Measurements from ENCODE around the gene CFAP54. TPM values are rescaled to one million over a fixed set of nuclear protein-coding genes. Genes with fewer than 3 reads are reported as not detected.
A peak's percentile ranks its signal among the peaks of the same experiment; 100 is the strongest.

The CFAP54 gene
- total and polyA plus RNA-seq, 2 donors = 0.28 to 0.39 TPM

DNA sequence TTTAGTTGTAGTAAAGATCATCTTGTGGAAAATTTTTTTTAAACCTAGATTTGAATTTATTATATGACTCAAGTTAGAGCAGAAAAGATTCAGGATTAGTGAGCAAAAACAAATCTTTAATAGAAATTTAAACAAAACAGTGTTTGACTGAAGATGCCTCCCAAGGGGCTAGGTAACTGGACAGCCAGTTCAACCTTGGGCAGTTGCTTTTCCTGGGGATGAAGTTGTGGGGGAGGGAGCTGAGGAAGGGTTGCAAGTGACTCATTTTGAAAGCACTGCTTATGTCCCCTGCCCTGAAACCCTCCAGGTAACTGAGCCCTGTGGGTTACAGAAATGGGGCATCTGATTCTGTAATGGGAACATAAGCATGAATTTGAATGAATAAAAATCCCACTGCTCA lies 13.1 kb downstream of the CFAP54 start:
- H3K4me3 ChIP-seq (ENCODE audit: low read length in 2 of 2) = no peak overlapping the region
- no peaks in the 10 kb centered on the region for H3K9me3 ChIP-seq (ENCODE audit: control insufficient read depth in 2 of 2, insufficient read depth in 1 of 2, low read length in 1 of 2)
- no peak for DNase-seq (ENCODE audit: low read depth in 6 of 9, low spot score in 9 of 9)
- H3K27ac ChIP-seq (ENCODE audit: low read depth in 1 of 2, low read length in 1 of 2) = no peak overlapping the region
- peaks cover 3 to 9% of the 10 kb centered on the region in 2 donors for H3K4me1 ChIP-seq (ENCODE audit: control insufficient read depth in 2 of 2, insufficient read depth in 2 of 2, low read length in 2 of 2)
- no peaks in the 10 kb centered on the region for H3K27me3 ChIP-seq (ENCODE audit: control insufficient read depth in 2 of 2, insufficient read depth in 1 of 2, low read length in 1 of 2)
- H3K36me3 ChIP-seq (ENCODE audit: control insufficient read depth in 2 of 2, insufficient read depth in 2 of 2, low read length in 1 of 2) = no peaks in the 10 kb centered on the region

DNA sequence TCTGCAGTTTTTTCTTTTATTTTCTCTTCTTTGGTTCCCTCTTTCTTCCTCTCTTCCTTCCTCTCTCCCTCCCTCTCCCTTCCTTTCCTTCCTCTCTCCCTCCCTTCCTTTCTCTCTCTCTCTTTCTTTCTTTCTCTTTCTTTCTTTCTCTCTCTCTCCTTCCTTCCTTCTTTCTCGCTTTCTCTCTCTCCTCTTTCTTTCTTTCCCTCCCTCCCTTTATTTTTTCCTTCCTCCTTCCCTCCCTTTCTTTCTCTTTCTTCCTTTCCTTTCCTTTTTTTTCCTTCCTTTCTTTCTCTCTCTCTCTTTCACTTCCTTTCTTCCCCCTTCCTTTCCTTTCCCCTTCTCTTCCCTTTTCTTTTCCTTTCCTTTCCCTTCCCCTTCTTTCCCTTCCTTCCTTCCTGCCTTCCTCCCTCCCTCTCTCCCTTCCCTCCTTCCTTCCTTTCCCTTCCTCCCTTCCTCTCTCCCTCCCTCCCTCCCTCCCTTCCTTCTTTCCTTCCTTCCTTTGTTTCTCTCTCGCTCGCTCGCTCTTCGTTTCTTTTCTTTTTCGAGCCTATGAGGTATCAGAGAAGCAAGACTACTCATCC lies 13.7 kb downstream of the CFAP54 start:
- H3K9me3 ChIP-seq (ENCODE audit: control insufficient read depth in 2 of 2, insufficient read depth in 1 of 2, low read length in 1 of 2) = no peaks in the 10 kb centered on the region
- no peak overlapping the region for H3K4me3 ChIP-seq (ENCODE audit: low read length in 2 of 2)
- H3K27ac ChIP-seq (ENCODE audit: low read depth in 1 of 2, low read length in 1 of 2) = no peak overlapping the region
- no peaks in the 10 kb centered on the region for H3K36me3 ChIP-seq (ENCODE audit: control insufficient read depth in 2 of 2, insufficient read depth in 2 of 2, low read length in 1 of 2)
- DNase-seq (ENCODE audit: low read depth in 6 of 9, low spot score in 9 of 9) = no peak
- peaks cover 3 to 9% of the 10 kb centered on the region in 2 donors for H3K4me1 ChIP-seq (ENCODE audit: control insufficient read depth in 2 of 2, insufficient read depth in 2 of 2, low read length in 2 of 2)
- 98% methylated on average over 6 of the region's 6 CpGs for WGBS
- no peaks in the 10 kb centered on the region for H3K27me3 ChIP-seq (ENCODE audit: control insufficient read depth in 2 of 2, insufficient read depth in 1 of 2, low read length in 1 of 2)

DNA sequence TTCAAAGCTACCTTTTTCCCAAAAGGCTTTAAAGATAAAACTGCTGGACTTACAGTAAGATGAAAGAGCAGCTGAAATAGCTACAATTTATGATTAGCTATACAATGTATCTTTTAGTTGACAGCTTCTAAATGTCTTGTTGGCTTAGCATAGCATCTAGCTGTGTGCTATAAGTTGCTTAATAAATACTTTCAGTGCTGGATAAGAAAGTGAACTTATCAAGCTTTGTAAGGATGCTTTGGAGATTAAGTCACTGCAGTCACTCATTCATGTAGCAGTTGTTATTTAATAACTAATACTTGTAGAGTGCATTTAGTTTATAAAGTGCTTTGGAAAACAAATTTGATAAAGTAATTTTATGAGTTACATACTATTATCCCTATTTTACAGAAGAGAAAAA lies 14.6 kb downstream of the CFAP54 start:
- Histone ChIP-seq H3K4me3 (ENCODE audit: low read length in 2 of 2) (no peak overlapping the region), H3K4me1 (ENCODE audit: control insufficient read depth in 2 of 2, insufficient read depth in 2 of 2, low read length in 2 of 2) (peaks cover 3 to 9% of the 10 kb centered on the region in 2 donors), H3K27ac (ENCODE audit: low read depth in 1 of 2, low read length in 1 of 2) (no peak overlapping the region), H3K36me3 (ENCODE audit: control insufficient read depth in 2 of 2, insufficient read depth in 2 of 2, low read length in 1 of 2) (no peaks in the 10 kb centered on the region), H3K9me3 (ENCODE audit: control insufficient read depth in 2 of 2, insufficient read depth in 1 of 2, low read length in 1 of 2) (no peaks in the 10 kb centered on the region), H3K27me3 (ENCODE audit: control insufficient read depth in 2 of 2, insufficient read depth in 1 of 2, low read length in 1 of 2) (no peaks in the 10 kb centered on the region)
- no peak for DNase-seq (ENCODE audit: low read depth in 6 of 9, low spot score in 9 of 9)

DNA sequence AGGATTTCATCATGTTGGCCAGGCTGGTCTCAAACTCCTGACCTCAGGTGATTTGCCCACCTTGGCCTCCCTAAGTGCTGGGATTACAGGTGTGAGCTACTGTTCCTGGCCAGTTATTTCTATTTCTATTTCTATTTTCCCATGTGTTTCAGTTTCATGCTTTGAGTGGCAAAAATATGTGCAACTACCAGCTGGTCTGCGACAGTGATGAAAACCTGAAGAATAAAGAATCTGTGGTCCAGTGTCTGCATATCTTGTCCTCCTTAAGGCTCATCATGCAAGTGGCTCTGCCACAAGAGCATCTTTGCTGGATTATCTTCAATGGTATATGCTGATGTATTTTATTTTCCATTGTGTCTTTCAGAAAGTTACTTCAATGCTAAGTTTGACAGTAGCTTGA lies 17.4 kb downstream of the CFAP54 start:
- DNase-seq (ENCODE audit: low read depth in 6 of 9, low spot score in 9 of 9) = no peak
- WGBS = 97% methylated on average over 1 of the region's 1 CpG
- Histone ChIP-seq H3K36me3 (ENCODE audit: control insufficient read depth in 2 of 2, insufficient read depth in 2 of 2, low read length in 1 of 2) (no peaks in the 10 kb centered on the region), H3K4me1 (ENCODE audit: control insufficient read depth in 2 of 2, insufficient read depth in 2 of 2, low read length in 2 of 2) (peaks cover 0 to 3% of the 10 kb centered on the region in 2 donors), H3K27me3 (ENCODE audit: control insufficient read depth in 2 of 2, insufficient read depth in 1 of 2, low read length in 1 of 2) (no peaks in the 10 kb centered on the region), H3K9me3 (ENCODE audit: control insufficient read depth in 2 of 2, insufficient read depth in 1 of 2, low read length in 1 of 2) (no peaks in the 10 kb centered on the region), H3K4me3 (ENCODE audit: low read length in 2 of 2) (no peak overlapping the region), H3K27ac (ENCODE audit: low read depth in 1 of 2, low read length in 1 of 2) (no peak overlapping the region)

DNA sequence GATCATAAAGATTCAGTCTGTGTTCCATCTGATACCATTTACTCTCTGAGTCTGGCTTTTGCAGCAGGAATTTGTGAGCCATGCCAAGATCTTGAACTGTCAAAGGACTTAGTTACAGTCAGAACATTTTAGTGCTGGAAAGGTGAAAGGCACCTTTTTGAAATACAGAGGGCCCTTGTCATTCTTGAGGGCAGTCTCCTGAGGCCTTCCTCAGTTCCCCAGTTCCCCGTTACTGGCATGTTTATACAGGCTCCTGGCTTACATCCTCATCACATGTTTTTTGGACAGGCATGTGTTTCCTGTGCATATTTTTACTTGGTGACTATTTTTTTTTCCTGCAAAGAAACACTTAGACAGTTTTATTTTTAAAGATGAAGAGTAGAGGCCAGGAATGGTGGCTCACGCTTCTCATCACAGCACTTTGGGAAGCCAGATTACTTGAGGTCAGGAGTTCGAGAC lies 21.0 kb downstream of the CFAP54 start:
- Histone ChIP-seq H3K4me1 (ENCODE audit: control insufficient read depth in 2 of 2, insufficient read depth in 2 of 2, low read length in 2 of 2) (no peaks in the 10 kb centered on the region), H3K27me3 (ENCODE audit: control insufficient read depth in 2 of 2, insufficient read depth in 1 of 2, low read length in 1 of 2) (no peaks in the 10 kb centered on the region), H3K9me3 (ENCODE audit: control insufficient read depth in 2 of 2, insufficient read depth in 1 of 2, low read length in 1 of 2) (no peaks in the 10 kb centered on the region), H3K4me3 (ENCODE audit: low read length in 2 of 2) (no peak overlapping the region), H3K27ac (ENCODE audit: low read depth in 1 of 2, low read length in 1 of 2) (no peak overlapping the region), H3K36me3 (ENCODE audit: control insufficient read depth in 2 of 2, insufficient read depth in 2 of 2, low read length in 1 of 2) (no peaks in the 10 kb centered on the region)
- WGBS = 96% methylated on average over 3 of the region's 3 CpGs
- no peak for DNase-seq (ENCODE audit: low read depth in 6 of 9, low spot score in 9 of 9)

DNA sequence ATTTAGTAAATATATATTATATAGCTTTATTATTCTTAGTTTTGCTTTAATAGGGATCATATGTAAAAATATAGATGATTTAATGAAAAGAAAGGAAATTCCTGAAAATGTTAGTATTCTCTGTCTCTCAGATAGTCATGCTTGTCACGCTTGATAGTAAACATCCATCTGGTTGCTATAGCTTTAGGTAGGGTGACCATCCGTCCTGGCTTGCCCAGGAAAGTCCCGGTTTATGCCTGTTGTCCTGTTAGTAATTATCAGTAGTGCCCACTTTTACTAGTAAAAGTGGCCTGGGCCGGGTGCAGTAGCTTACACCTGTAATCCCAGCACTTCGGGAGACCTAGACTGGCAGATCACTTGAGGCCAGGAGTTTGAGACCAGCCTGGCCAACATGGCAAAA lies 23.8 kb downstream of the CFAP54 start:
- Histone ChIP-seq H3K27ac (ENCODE audit: low read depth in 1 of 2, low read length in 1 of 2) (no peak overlapping the region), H3K27me3 (ENCODE audit: control insufficient read depth in 2 of 2, insufficient read depth in 1 of 2, low read length in 1 of 2) (no peaks in the 10 kb centered on the region), H3K4me3 (ENCODE audit: low read length in 2 of 2) (no peak overlapping the region), H3K36me3 (ENCODE audit: control insufficient read depth in 2 of 2, insufficient read depth in 2 of 2, low read length in 1 of 2) (no peaks in the 10 kb centered on the region), H3K9me3 (ENCODE audit: control insufficient read depth in 2 of 2, insufficient read depth in 1 of 2, low read length in 1 of 2) (no peaks in the 10 kb centered on the region), H3K4me1 (ENCODE audit: control insufficient read depth in 2 of 2, insufficient read depth in 2 of 2, low read length in 2 of 2) (no peaks in the 10 kb centered on the region)
- WGBS = 94% methylated on average over 5 of the region's 5 CpGs
- DNase-seq (ENCODE audit: low read depth in 6 of 9, low spot score in 9 of 9) = no peak

DNA sequence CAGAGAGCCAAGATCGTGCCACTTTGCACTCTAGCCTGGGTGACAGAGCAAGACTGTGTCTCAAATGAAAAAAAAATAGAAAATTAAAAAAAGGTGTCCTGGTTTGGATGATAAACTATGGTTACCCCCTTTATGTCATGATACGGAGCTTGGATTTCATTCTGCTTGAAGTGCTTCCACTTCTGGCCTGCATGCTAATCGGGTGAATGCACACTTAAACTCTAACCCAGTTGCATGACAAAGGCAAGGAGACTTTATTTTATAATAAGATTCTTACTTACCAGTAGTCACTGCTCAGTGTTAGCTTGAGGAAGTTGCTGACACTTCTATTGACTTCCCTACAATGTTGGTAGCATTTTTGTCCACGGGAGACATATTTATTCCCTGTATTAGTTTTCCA lies 24.3 kb downstream of the CFAP54 start:
- H3K27me3 ChIP-seq (ENCODE audit: control insufficient read depth in 2 of 2, insufficient read depth in 1 of 2, low read length in 1 of 2) = no peaks in the 10 kb centered on the region
- no peak for DNase-seq (ENCODE audit: low read depth in 6 of 9, low spot score in 9 of 9)
- no peaks in the 10 kb centered on the region for H3K9me3 ChIP-seq (ENCODE audit: control insufficient read depth in 2 of 2, insufficient read depth in 1 of 2, low read length in 1 of 2)
- no peaks in the 10 kb centered on the region for H3K36me3 ChIP-seq (ENCODE audit: control insufficient read depth in 2 of 2, insufficient read depth in 2 of 2, low read length in 1 of 2)
- H3K4me1 ChIP-seq (ENCODE audit: control insufficient read depth in 2 of 2, insufficient read depth in 2 of 2, low read length in 2 of 2) = no peaks in the 10 kb centered on the region
- H3K27ac ChIP-seq (ENCODE audit: low read depth in 1 of 2, low read length in 1 of 2) = peak overlapping the region; percentile 10 to 18
- WGBS = 78% methylated on average over 4 of the region's 4 CpGs
- no peak overlapping the region for H3K4me3 ChIP-seq (ENCODE audit: low read length in 2 of 2)

DNA sequence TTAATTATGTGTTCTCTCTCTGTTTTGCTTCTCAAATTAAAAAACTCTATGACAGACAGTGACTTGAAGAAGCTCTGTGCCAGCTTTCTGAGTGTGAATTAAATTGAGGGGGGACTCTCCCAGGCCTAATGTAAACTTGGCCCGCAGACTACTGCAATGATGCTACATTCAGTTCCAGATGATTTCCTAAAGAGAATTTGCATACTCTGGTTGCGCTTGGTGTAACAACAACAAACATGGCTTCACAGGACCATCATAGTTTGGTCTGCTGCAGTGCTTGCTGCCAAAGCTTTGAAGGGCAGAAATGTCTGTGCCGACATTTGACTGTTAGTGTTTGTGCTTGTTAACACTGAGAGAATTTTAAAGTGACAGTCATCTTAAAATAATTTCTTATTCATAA lies 25.0 kb downstream of the CFAP54 start:
- Histone ChIP-seq H3K27ac (ENCODE audit: low read depth in 1 of 2, low read length in 1 of 2) (peak overlapping the region; percentile 10 to 25), H3K36me3 (ENCODE audit: control insufficient read depth in 2 of 2, insufficient read depth in 2 of 2, low read length in 1 of 2) (no peaks in the 10 kb centered on the region), H3K4me1 (ENCODE audit: control insufficient read depth in 2 of 2, insufficient read depth in 2 of 2, low read length in 2 of 2) (no peaks in the 10 kb centered on the region), H3K4me3 (ENCODE audit: low read length in 2 of 2) (no peak overlapping the region), H3K27me3 (ENCODE audit: control insufficient read depth in 2 of 2, insufficient read depth in 1 of 2, low read length in 1 of 2) (no peaks in the 10 kb centered on the region), H3K9me3 (ENCODE audit: control insufficient read depth in 2 of 2, insufficient read depth in 1 of 2, low read length in 1 of 2) (no peaks in the 10 kb centered on the region)
- WGBS = 89% methylated on average over 3 of the region's 3 CpGs
- no peak for DNase-seq (ENCODE audit: low read depth in 6 of 9, low spot score in 9 of 9)

DNA sequence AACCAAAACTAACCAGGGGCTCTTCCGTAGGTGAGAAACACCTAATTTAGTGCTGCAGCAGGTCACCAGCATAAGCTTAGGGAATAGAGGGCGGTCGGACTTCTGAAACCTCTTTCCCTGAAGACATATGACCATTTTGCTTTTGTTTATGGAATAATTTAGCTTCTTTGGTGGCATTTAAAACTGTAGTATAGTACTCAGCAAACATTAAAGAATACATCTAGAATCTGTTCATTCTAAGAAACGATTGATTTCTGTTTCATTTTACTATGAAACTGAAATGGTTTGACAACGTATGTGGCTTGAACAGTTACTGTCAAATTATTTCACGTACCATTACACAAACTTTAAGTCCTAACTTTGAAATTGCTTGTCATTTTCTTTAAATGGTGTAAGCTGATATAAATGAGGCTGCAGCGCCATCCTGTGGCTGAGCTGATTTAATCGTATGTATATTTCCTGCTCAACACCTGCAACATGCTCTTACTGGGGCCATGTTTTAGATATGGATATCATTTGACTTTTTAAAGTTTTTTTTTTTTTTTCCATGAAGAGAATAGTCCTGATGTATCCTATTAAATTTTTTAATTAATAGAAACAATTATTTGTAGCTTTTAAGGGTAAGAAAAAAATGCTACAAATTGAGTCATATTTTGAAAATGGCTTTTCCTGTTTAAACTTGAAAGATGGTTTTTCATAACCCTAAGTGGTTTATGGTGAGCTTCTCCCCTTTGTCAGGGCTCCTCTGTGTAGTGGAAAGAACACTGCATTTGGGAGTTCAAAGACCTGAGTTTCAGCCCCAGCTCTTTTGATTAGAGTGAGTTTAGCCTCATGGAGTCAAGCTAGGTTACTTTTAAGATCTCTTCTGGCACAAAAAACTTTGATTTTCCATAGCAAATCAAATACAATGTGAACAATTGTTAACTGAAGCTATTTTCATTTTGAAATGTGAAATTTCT lies 27.4 kb downstream of the CFAP54 start:
- Histone ChIP-seq H3K9me3 (ENCODE audit: control insufficient read depth in 2 of 2, insufficient read depth in 1 of 2, low read length in 1 of 2) (no peaks in the 10 kb centered on the region), H3K27ac (ENCODE audit: low read depth in 1 of 2, low read length in 1 of 2) (peak overlapping the region in 1 of 2 donors; percentile 38), H3K4me1 (ENCODE audit: control insufficient read depth in 2 of 2, insufficient read depth in 2 of 2, low read length in 2 of 2) (no peaks in the 10 kb centered on the region), H3K27me3 (ENCODE audit: control insufficient read depth in 2 of 2, insufficient read depth in 1 of 2, low read length in 1 of 2) (no peaks in the 10 kb centered on the region), H3K36me3 (ENCODE audit: control insufficient read depth in 2 of 2, insufficient read depth in 2 of 2, low read length in 1 of 2) (no peaks in the 10 kb centered on the region), H3K4me3 (ENCODE audit: low read length in 2 of 2) (no peak overlapping the region)
- WGBS = 43% methylated on average over 8 of the region's 8 CpGs
- DNase-seq (ENCODE audit: low read depth in 6 of 9, low spot score in 9 of 9) = peak; percentile 61 to 91 (median 85)
